ENCODE results near the gene LSM4. TPM values are rescaled to one million over a fixed set of nuclear protein-coding genes. Genes with fewer than 3 reads are reported as not detected.

The LSM4 gene
- total and polyA plus RNA-seq, 2 experiments from 2014 or later, result 200 to 203 TPM

GRCh38 chr19:18287836-18288772 lies 34.8 kb downstream of the LSM4 start:
- no peaks in the 10 kb centered on the region for H3K9me2 ChIP-seq (ENCODE audit: insufficient read depth)
- peaks cover 21% of the 10 kb centered on the region for H3F3A ChIP-seq (ENCODE audit: insufficient read depth)
- no peaks in the 10 kb centered on the region for H3K79me2 ChIP-seq (ENCODE audit: insufficient read depth)
- DNase-seq, result no peak
- no peak overlapping the region for H2AFZ ChIP-seq
- H3K4me1 ChIP-seq (ENCODE audit: insufficient read depth), result peaks cover 7% of the 10 kb centered on the region; the same call in 1 of the 2 replicates
- no peak overlapping the region for H3K4me2 ChIP-seq (ENCODE audit: unreplicated experiment)
- H3K27me3 ChIP-seq (replicated peaks; ENCODE audit: insufficient read depth), result no peaks in the 10 kb centered on the region
- H3K9ac ChIP-seq, result no peak overlapping the region
- TF ChIP-seq EZH2phosphoT487 (IDR thresholded peaks at IDR 0.05; ENCODE audit: insufficient read depth, low read depth) (no peak), EZH2 (IDR thresholded peaks at IDR 0.05; ENCODE audit: insufficient read depth, poor library complexity, severe bottlenecking) (no peak)
- 60 to 72% methylated on average over 24 to 26 of the region's 26 CpGs for WGBS, 2 experiments (ENCODE audit: low coverage in 1 of 2, low lambda C conversion rate in 2 of 2, missing lambda C conversion rate in 2 of 2)
- no peaks in the 10 kb centered on the region for H4K20me1 ChIP-seq (ENCODE audit: insufficient read depth)
- H3K27ac ChIP-seq, result no peak overlapping the region
- no peaks in the 10 kb centered on the region for H3K9me3 ChIP-seq (ENCODE audit: low read depth)
- no peaks in the 10 kb centered on the region for H3K36me3 ChIP-seq (ENCODE audit: low read depth)
- in situ Hi-C loops (cut with MboI), result no loop called here
- H3K4me3 ChIP-seq, result no peak overlapping the region

GRCh38 chr19:18286973-18287635 lies 35.8 kb downstream of the LSM4 start:
- TF ChIP-seq EZH2phosphoT487 (IDR thresholded peaks at IDR 0.05; ENCODE audit: insufficient read depth, low read depth) (no peak), EZH2 (IDR thresholded peaks at IDR 0.05; ENCODE audit: insufficient read depth, poor library complexity, severe bottlenecking) (no peak)
- Histone ChIP-seq H3K9ac (no peak overlapping the region), H3F3A (ENCODE audit: insufficient read depth) (peaks cover 30% of the 10 kb centered on the region), H3K9me2 (ENCODE audit: insufficient read depth) (no peaks in the 10 kb centered on the region), H3K27ac (no peak overlapping the region), H3K4me3 (no peak overlapping the region), H3K4me2 (ENCODE audit: unreplicated experiment) (no peak overlapping the region), H2AFZ (no peak overlapping the region), H3K4me1 (ENCODE audit: insufficient read depth) (peaks cover 13% of the 10 kb centered on the region), H3K36me3 (ENCODE audit: low read depth) (no peaks in the 10 kb centered on the region), H3K9me3 (ENCODE audit: low read depth) (no peaks in the 10 kb centered on the region), H4K20me1 (ENCODE audit: insufficient read depth) (no peaks in the 10 kb centered on the region), H3K27me3 (replicated peaks; ENCODE audit: insufficient read depth) (no peaks in the 10 kb centered on the region), H3K79me2 (ENCODE audit: insufficient read depth) (no peaks in the 10 kb centered on the region)
- WGBS, 2 experiments (ENCODE audit: low coverage in 1 of 2, low lambda C conversion rate in 2 of 2, missing lambda C conversion rate in 2 of 2), result 61 to 62% methylated on average over 21 of the region's 21 CpGs
- in situ Hi-C loops (cut with MboI), result no loop called here
- DNase-seq, result no peak

- Histone ChIP-seq H3K9me2 (ENCODE audit: insufficient read depth) (no peaks in the 10 kb centered on the region), H3K27me3 (replicated peaks; ENCODE audit: insufficient read depth) (no peaks in the 10 kb centered on the region), H3K4me3 (no peak overlapping the region), H3K4me1 (ENCODE audit: insufficient read depth) (peaks cover 9% of the 10 kb centered on the region), H3F3A (ENCODE audit: insufficient read depth) (peaks cover 16% of the 10 kb centered on the region; the same call in 1 of the 2 replicates), H3K79me2 (ENCODE audit: insufficient read depth) (peaks cover 6% of the 10 kb centered on the region), H3K9ac (no peak overlapping the region), H3K36me3 (ENCODE audit: low read depth) (no peaks in the 10 kb centered on the region), H2AFZ (no peak overlapping the region), H4K20me1 (ENCODE audit: insufficient read depth) (no peaks in the 10 kb centered on the region), H3K27ac (no peak overlapping the region), H3K9me3 (ENCODE audit: low read depth) (no peaks in the 10 kb centered on the region), H3K4me2 (ENCODE audit: unreplicated experiment) (no peak overlapping the region)
- 78 to 87% methylated on average over 12 of the region's 12 CpGs for WGBS, 2 experiments (ENCODE audit: low coverage in 1 of 2, low lambda C conversion rate in 2 of 2, missing lambda C conversion rate in 2 of 2)
- DNase-seq, result no peak
- no peak for TF ChIP-seq EZH2 (IDR thresholded peaks at IDR 0.05; ENCODE audit: insufficient read depth, poor library complexity, severe bottlenecking)
- TF ChIP-seq EZH2phosphoT487 (IDR thresholded peaks at IDR 0.05; ENCODE audit: insufficient read depth, low read depth), result no peak
- in situ Hi-C loops (cut with MboI), result no loop called here
These were observed 38.0 kb downstream of the LSM4 start for GRCh38 chr19:18284712-18285360.

GRCh38 chr19:18283338-18283737 lies 39.5 kb downstream of the LSM4 start:
- H3K4me1 ChIP-seq (ENCODE audit: insufficient read depth), result peaks cover 15% of the 10 kb centered on the region
- peaks cover 8% of the 10 kb centered on the region; the same call in 1 of the 2 replicates for H4K20me1 ChIP-seq (ENCODE audit: insufficient read depth)
- H3K27ac ChIP-seq, result no peak overlapping the region
- peaks cover 22% of the 10 kb centered on the region for H3F3A ChIP-seq (ENCODE audit: insufficient read depth)
- no peaks in the 10 kb centered on the region for H3K9me2 ChIP-seq (ENCODE audit: insufficient read depth)
- no peaks in the 10 kb centered on the region for H3K9me3 ChIP-seq (ENCODE audit: low read depth)
- H3K9ac ChIP-seq, result no peak overlapping the region
- no peaks in the 10 kb centered on the region for H3K27me3 ChIP-seq (replicated peaks; ENCODE audit: insufficient read depth)
- WGBS, 2 experiments (ENCODE audit: low coverage in 1 of 2, low lambda C conversion rate in 2 of 2, missing lambda C conversion rate in 2 of 2), result 98 to 99% methylated on average over 5 of the region's 5 CpGs
- H2AFZ ChIP-seq, result no peak overlapping the region
- peaks cover 20% of the 10 kb centered on the region for H3K79me2 ChIP-seq (ENCODE audit: insufficient read depth)
- H3K4me3 ChIP-seq, result no peak overlapping the region
- H3K36me3 ChIP-seq (ENCODE audit: low read depth), result peaks cover 8% of the 10 kb centered on the region
- no peak for DNase-seq
- in situ Hi-C loops (cut with MboI), result no loop called here
- no peak overlapping the region for H3K4me2 ChIP-seq (ENCODE audit: unreplicated experiment)
- TF ChIP-seq EZH2phosphoT487 (IDR thresholded peaks at IDR 0.05; ENCODE audit: insufficient read depth, low read depth) (no peak), EZH2 (IDR thresholded peaks at IDR 0.05; ENCODE audit: insufficient read depth, poor library complexity, severe bottlenecking) (no peak)
